Muscle layer of duodenum (tissue), 2 donors: Measurements from ENCODE around the gene CYBA.

Experiments
- H3K27ac ChIP-seq: one replicate; pipeline ENCODE4 v1.7.0; 2013; ENCODE audit warnings: mild to moderate bottlenecking, low read length
- H3K27me3 ChIP-seq: one replicate; pipeline ENCODE4 v1.7.0; 2013; ENCODE audit warnings: low read depth, mild to moderate bottlenecking, control low read depth, low read length
- H3K36me3 ChIP-seq, 2 donors: one replicate each; pipeline ENCODE4 v1.7.0; 2013; ENCODE audit warnings: low read length in 2 of 2, control low read depth in 1 of 2, mild to moderate bottlenecking in 1 of 2; ENCODE audit not compliant: insufficient read depth in 2 of 2, control insufficient read depth in 1 of 2
- H3K4me1 ChIP-seq, 2 donors: one replicate each; pipeline ENCODE4 v1.7.0; 2013; ENCODE audit warnings: low read length in 2 of 2, mild to moderate bottlenecking in 2 of 2, control low read depth in 1 of 2, moderate library complexity in 1 of 2; ENCODE audit not compliant: insufficient read depth in 2 of 2, control insufficient read depth in 1 of 2
- H3K4me3 ChIP-seq, 2 donors: one replicate each; pipeline ENCODE4 v1.7.0; 2013; ENCODE audit warnings: low read length in 2 of 2, low read depth in 1 of 2, mild to moderate bottlenecking in 1 of 2
- H3K9me3 ChIP-seq, 2 donors: one replicate each; pipeline ENCODE4 v1.7.0; 2013; ENCODE audit warnings: low read length in 2 of 2, control low read depth in 1 of 2, mild to moderate bottlenecking in 1 of 2; ENCODE audit not compliant: control insufficient read depth in 1 of 2
- donor health status: healthy.

Gene CYBA

DNA sequence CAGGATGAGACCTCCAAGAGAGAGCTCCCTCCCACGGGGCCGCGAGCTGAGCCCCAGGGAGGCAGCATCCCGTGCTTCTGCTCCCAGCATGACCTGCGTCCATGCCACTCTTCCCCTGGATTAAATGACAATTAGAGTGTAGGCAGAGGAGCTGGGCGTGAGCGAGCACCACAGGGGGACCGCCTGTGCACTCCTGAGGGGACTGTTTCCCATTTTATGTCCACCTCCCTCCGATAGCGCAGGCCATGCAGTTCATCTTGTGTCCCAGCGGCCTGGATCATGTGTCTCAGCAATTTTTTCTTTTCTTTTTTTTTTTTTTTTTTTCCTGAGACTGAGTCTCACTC is 18.3 kb downstream of the CYBA start:
- no peak overlapping the region for H3K27ac ChIP-seq
- no peaks in the 10 kb centered on the region for H3K9me3 ChIP-seq
- H3K27me3 ChIP-seq = no peaks in the 10 kb centered on the region
- H3K4me1 ChIP-seq = peaks cover 0 to 16% of the 10 kb centered on the region in 2 donors
- peaks cover 5 to 50% of the 10 kb centered on the region in 2 donors for H3K36me3 ChIP-seq
- no peak overlapping the region for H3K4me3 ChIP-seq

DNA sequence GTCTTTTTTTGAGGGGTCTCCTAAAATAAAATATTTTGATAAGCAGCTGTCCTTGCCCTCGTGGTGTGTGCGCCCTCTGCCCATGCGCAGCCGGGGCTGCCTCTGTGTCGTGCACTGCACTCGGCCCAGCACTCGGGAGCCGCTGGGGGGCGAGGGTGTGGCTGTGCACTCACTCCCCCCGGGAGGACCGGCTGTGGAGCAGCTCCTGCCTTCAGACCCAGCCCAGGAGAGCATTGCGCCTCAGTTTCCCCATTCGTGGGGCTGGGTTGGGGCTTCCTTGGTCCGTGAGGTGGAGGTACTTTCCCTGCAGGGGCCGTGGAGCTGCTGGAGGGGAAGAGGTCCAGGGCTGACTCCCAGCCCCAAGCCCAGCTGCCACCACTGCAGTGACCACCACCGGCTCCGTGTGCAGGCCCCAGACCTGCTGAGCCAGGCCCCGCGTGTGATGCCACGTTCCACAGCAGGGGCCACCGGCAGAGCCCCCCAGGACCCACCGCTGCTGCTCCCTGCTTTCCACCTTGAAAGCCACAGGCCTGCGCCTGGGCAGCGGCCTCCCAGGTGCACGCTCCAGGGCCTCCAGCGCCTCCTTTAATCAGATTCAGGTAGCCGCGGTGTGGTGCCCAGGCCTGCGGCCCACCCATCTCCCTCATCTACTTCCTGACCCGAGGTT is 18.8 kb downstream of the CYBA start:
- H3K36me3 ChIP-seq = peaks cover 9 to 55% of the 10 kb centered on the region in 2 donors
- H3K27ac ChIP-seq = no peak overlapping the region
- H3K27me3 ChIP-seq = no peaks in the 10 kb centered on the region
- H3K9me3 ChIP-seq = no peaks in the 10 kb centered on the region
- H3K4me1 ChIP-seq = peaks cover 0 to 16% of the 10 kb centered on the region in 2 donors
- no peak overlapping the region for H3K4me3 ChIP-seq

DNA sequence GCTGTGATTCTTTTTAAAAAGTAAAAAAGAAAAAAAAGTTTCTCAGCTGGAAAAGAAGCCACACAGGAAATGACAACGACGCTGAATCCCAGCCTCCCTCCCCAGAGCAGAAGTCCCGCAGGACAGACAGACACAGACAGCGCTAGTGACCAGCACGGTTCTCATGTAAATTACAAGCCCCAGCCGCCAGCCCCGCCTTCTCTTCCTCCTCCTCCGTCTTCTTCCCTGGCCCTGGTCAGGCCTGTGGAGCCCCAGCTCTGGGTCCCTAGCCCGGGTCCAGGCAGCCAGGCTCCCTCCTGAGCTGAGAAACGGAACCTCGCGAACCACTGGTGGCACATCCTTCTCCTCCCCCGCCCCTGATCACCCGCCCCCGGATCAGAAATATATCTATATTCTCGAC is 19.5 kb downstream of the CYBA start:
- peaks cover 0 to 16% of the 10 kb centered on the region in 2 donors for H3K4me1 ChIP-seq

DNA sequence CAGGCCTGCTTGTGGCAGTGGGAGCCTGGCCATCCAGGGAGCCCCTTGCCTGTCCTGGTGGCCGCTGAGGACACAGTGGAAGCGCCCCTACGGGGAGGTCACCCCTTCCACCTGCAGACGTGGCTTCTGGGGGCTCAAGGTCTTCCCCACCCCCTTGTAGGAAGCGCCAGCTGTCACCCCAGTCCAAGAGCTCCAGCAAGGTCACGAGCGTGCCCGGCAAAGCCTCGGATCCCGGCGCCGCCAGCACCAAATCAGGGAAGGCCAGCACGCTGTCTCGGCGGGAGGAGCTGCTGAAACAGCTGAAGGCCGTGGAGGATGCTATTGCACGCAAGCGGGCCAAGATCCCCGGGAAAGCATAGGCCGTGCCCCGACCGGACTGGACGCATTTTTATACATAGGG is 19.9 kb downstream of the CYBA start:
- no peak overlapping the region for H3K4me3 ChIP-seq
- no peaks in the 10 kb centered on the region for H3K9me3 ChIP-seq
- H3K27me3 ChIP-seq = no peaks in the 10 kb centered on the region
- H3K36me3 ChIP-seq = peaks cover 13 to 61% of the 10 kb centered on the region in 2 donors
- no peak overlapping the region for H3K27ac ChIP-seq
- H3K4me1 ChIP-seq = peaks cover 0 to 16% of the 10 kb centered on the region in 2 donors

More for the DNA sequence above, 19.5 kb downstream of the CYBA start:
- Histone ChIP-seq H3K4me3 (no peak overlapping the region), H3K27me3 (no peaks in the 10 kb centered on the region), H3K9me3 (no peaks in the 10 kb centered on the region), H3K27ac (no peak overlapping the region), H3K36me3 (peaks cover 13 to 61% of the 10 kb centered on the region in 2 donors)

DNA sequence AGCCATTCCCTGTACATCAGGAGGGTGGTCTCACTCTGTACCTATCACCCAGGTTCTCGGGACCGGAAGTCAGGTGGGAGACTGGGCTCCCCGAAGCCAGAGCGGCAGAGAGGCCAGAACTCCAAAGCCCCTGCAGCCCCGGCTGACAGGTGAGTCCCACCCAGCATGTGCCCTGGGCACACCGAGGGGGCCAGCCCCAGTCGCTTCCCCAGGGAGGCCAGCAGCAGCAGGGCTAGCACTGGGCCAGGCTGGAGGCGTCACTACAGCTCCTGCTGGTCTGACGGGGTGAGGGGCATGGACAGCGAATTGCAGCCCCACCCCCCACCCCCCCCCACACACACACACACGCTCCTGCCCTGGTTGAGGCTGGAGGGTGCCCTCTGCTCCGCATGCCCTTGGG is 20.4 kb downstream of the CYBA start:
- no peaks in the 10 kb centered on the region for H3K27me3 ChIP-seq
- H3K9me3 ChIP-seq = no peaks in the 10 kb centered on the region
- no peak overlapping the region for H3K27ac ChIP-seq
- peaks cover 0 to 16% of the 10 kb centered on the region in 2 donors for H3K4me1 ChIP-seq
- no peak overlapping the region for H3K4me3 ChIP-seq
- H3K36me3 ChIP-seq = peaks cover 13 to 62% of the 10 kb centered on the region in 2 donors

DNA sequence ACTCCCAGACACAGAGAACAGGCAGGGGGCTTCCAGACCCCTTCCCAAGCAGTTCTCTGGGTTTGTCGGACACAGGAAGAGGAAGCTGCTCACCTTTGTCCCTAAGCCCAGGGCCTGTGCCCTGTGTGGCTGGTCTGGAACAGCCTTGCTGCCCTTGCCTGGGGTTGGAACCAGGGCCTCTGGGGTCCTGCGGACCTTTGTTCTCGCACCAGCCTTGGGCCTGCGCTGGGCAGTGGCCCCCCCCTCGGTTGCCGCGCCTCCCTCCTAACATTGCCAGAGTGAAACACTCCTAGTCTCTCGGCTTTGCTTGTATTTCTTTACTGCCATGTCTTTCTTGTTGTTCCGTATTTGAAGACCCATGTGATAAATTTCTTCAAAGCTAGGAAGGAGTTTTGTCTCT is 21.0 kb downstream of the CYBA start:
- peaks cover 13 to 68% of the 10 kb centered on the region in 2 donors for H3K36me3 ChIP-seq
- peaks cover 0 to 11% of the 10 kb centered on the region in 2 donors for H3K4me1 ChIP-seq
- no peak overlapping the region for H3K4me3 ChIP-seq
- H3K9me3 ChIP-seq = no peaks in the 10 kb centered on the region
- H3K27ac ChIP-seq = no peak overlapping the region
- no peaks in the 10 kb centered on the region for H3K27me3 ChIP-seq

DNA sequence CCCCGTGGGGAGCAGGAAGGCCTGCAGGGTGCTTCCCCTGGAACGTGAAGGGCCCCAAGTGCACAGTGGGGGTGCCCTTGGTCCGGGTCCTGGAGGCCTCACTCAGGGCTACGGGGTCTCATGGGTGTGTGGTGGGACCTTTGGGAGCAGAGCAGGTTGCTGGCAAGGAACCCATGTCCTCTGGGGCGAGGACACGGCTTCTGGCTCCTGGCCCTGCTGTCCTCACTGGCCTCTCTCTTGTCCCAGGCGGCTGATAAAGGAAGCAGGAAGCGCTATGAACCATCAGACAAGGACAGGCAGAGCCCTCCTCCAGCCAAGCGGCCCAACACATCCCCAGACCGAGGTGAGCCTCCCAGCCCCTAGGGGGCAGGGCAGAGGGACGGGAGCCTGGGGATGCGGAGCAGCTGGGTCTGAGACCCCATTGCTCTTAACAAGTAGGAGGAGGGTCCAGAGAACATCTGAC is 22.3 kb downstream of the CYBA start:
- Histone ChIP-seq H3K4me3 (no peak overlapping the region), H3K4me1 (no peaks in the 10 kb centered on the region), H3K36me3 (peaks cover 20 to 81% of the 10 kb centered on the region in 2 donors), H3K27ac (no peak overlapping the region), H3K9me3 (no peaks in the 10 kb centered on the region), H3K27me3 (no peaks in the 10 kb centered on the region)

DNA sequence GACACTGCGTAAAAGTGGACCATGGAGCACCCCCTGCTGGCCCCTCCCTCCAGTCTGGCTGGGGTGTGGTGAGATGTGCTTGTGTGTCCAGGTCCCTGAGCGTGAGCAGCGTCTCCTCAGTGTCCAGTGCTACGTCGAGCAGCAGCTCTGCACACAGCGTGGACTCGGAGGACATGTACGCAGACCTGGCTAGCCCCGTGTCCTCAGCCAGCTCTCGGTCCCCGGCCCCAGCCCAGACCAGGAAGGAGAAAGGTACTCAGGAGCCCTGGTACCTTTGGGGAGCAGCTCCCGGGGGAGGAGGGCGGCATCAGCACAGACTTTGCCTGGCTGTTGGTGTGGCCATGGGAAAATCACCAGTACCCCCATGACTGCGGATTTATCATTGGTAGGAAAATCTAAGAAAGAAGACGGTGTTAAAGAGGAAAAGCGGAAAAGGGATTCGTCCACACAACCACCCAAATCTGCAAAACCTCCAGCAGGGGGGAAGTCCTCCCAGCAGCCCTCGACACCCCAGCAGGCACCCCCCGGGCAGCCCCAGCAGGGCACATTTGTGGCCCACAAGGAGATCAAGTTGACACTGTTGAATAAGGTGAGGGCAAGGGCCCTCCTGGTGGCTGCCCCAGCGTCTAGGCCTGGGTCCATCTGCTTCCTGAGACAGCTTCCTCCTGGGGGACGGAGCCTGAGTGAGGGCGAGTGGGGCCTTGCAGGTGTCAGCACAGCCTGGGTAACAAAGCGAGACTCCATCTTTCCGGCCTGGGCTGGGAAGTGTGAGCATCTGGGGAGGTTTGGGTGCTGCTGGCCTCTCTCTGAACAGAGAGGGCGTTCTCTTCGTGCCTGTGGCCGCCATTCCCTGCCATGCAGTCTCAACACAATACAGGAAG is 23.1 kb downstream of the CYBA start:
- H3K9me3 ChIP-seq = no peaks in the 10 kb centered on the region
- H3K27ac ChIP-seq = no peak overlapping the region
- H3K4me1 ChIP-seq = no peaks in the 10 kb centered on the region
- H3K27me3 ChIP-seq = no peaks in the 10 kb centered on the region
- H3K4me3 ChIP-seq = no peak overlapping the region
- H3K36me3 ChIP-seq = peaks cover 27 to 83% of the 10 kb centered on the region in 2 donors

DNA sequence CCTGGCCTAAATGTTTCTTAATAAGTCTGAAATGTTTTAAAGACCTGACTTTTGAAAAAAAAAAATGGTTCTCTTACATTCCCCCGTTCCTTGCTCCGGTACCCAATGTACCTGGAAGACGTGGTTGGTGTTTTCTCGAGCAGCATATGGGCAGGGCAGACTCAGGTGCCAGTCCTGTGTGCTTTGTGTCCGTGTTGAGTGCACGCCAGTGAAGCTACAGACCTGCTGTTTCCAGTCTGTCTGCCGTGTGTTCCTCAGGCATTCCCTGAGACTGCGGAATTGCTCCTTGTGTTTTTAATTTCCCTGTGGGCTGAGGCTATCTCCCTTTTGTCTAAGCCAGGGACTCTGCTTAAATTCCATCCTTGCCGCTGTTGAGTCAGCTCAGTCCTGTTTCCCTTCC is 24.2 kb downstream of the CYBA start:
- Histone ChIP-seq H3K9me3 (no peaks in the 10 kb centered on the region), H3K4me3 (no peak overlapping the region), H3K27me3 (no peaks in the 10 kb centered on the region), H3K4me1 (no peaks in the 10 kb centered on the region), H3K27ac (no peak overlapping the region), H3K36me3 (peaks cover 35 to 85% of the 10 kb centered on the region in 2 donors)

DNA sequence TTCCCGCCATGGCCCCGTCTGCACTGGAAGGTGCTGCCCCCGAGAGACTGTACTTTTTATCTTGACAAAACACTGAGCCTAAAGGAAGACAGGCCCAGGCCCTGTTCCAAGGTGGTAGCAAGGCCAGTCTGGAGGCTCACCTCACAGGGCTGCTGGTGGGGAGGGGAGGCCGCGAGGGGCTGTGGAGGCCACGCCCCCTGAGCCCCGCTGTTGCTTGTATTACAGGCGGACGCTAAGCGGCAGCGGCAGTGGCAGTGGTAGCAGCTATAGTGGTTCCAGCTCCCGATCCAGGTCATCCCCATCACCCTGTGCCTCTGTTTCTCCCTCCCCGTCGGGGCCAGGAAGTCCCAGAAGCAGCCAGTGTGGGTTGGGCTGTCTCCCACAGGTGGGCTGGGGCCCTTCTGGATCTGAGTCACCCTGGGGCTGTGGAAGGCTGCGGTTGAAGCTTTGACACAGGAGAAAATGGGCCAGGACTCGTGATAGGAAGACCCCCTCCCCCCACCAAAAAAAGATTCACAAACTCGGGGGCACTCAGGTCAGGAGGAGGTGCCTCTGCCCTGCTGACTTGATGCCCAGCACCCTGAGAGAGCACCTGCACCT is 25.8 kb downstream of the CYBA start:
- Histone ChIP-seq H3K4me3 (no peak overlapping the region), H3K27me3 (no peaks in the 10 kb centered on the region), H3K9me3 (no peaks in the 10 kb centered on the region), H3K27ac (no peak overlapping the region), H3K36me3 (peaks cover 35 to 73% of the 10 kb centered on the region in 2 donors), H3K4me1 (no peaks in the 10 kb centered on the region)

DNA sequence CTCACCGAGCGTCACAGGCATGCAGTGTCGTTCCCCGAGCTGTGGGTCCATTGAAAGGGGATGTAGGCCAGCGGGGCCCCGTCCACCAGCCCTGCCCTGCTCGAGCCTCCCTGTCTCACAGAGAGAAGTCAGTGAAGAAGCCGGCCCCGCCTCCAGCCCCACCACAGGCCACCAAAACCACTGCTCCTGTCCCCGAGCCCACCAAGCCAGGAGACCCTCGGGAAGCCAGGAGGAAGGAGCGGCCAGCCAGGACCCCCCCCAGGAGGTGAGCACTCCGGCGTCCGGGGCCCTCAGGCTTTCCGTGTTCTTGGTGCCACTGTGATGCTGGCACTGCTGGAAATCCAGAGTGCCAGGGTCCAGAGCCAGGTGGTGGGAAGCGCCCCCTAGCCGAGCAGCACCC is 26.4 kb downstream of the CYBA start:
- no peak overlapping the region for H3K27ac ChIP-seq
- H3K36me3 ChIP-seq = peaks cover 35 to 69% of the 10 kb centered on the region in 2 donors
- no peaks in the 10 kb centered on the region for H3K27me3 ChIP-seq

More for the DNA sequence above, 26.4 kb downstream of the CYBA start:
- no peak overlapping the region for H3K4me3 ChIP-seq
- no peaks in the 10 kb centered on the region for H3K4me1 ChIP-seq
- no peaks in the 10 kb centered on the region for H3K9me3 ChIP-seq
